HuH-7.5 (cell line): ENCODE results near the gene AFF1.
"Not testable (repeated sequence)": the region's sequence is repeated elsewhere in the genome, so short reads cannot be mapped to it uniquely, and the experiment has no call there.

Source experiments
- DNase-seq: peaks from one replicate; pipeline ENCODE4 v3.0.0; 2011; ENCODE audit warnings: low spot score

AFF1 gene

DNA sequence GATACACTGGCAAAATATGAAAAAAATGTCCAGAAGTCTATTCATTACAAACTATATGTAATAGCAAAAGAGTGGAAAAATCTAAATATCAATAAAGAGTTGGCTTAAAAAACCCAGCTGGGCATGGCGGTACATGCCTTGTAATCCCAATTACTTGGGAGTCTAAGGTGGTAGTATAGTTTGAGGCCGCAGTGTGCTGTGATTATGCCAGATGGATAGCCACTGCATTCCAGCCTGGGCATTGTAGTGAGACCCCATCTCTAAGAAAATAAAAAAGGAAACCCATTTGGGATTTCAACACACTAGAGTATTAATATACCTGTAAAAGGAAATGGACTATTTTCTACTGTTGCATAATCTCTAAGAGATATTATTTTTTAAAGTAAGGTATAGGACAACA lies 45.4 kb downstream of the AFF1 start:
- no peak for DNase-seq

DNA sequence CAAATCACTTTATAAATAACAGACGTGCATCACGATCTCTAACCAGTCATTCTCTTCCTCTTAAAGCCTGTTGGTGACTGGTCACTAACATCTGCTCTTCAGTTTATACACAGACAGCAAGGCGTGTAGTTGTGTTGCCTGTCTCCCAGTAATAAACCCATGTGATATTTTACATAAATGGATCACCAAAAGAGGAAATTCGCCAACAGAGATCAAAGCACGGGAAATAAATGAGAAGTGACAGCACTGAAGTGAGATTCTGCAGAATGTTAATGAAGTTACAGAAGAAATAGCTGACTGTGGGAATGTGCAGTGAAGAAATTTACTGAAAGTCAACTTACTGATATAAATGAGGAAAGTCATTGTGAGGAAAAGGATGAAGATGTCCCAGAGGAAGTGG lies 47.0 kb downstream of the AFF1 start:
- no peak for DNase-seq

DNA sequence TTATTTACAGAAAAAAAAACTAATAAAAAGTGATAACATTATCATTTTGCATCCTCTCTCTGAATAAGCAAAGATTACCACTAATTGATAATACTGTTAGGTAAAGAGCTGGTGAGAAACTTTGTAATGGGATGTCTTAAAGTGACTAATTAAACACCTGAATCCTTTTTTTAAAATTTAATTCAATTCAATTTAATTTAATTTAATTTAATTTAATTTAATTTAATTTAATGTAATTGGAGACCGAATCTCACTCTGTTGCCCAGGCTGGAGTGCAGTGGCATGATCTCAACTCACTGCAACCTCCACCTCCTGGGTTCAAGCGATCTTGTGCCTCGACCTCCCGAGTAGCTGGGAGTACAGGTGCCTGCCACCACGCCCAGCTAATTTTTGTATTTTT lies 51.0 kb downstream of the AFF1 start:
- not testable (repeated sequence) for DNase-seq

DNA sequence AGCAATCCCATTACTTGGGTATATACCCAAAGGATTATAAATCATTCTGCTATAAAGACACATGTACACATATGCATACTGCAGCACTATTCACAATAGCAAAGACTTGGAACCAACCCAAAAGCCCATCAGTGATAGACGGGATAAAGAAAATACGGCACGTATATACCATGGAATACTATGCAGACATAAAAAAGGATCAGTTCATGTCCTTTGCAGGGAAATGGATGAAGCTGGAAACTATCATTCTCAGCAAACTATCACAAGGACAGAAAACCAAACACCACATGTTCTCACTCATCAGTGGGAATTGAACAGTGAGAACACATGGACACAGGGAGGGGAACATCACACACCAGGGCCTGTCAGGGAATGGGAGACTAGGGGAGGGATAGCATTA lies 54.8 kb downstream of the AFF1 start:
- DNase-seq: not testable (repeated sequence)

GRCh38 chr4:86990510-86990909 lies 55.7 kb downstream of the AFF1 start:
- no peak for DNase-seq

DNA sequence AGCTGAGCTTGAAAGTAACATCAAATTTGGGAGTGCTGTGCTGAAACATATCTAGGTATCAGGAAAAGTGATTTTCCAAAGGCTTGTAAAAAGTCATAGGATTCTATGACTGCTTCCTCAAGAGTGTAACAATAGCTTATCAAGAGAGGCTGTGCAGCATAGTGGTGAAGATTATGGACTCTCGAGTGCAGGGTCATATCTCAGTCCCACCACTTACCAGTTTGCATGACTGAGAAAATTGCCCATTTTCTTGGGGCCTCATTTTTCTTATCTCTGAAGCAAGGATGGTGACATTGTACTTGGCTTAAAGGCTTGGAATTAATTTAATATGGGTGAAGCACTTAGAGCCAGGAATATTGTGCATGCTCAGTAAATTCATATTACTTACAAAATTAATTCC lies 57.2 kb downstream of the AFF1 start:
- no peak for DNase-seq

DNA sequence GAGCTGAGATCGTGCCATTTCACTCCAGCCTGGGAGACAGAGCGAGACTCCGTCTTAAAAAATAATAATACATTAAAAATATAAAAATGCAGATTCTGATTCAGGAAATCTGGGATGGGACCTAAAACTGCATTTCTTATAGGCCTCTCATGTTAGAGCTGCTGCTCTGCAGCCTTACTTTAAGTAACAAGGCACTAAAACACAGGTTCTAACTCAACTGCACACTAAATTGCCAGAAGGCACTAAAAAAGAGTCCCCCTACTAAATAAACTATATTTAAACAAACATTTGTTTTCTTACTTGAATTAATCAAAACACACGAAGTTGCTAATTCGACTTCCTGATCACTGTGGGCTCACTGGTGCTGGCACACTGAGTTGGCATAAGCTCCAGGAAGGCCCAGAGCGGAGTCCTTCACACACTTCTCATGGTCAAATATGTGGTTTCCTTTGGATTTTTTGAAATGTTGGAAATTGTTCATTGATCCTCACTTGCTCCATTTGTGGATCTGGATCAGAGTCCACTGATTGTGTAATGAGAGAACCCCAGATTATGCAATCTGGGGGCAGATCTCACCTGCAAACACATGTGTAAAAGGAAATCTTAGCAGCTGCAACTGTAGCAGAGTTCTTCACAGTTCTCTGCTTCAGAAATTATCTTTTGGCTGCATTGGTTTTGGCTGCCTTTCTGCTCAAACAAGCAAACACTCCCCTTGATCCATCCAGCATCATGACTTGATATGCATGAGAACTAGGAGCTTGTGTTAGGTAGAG lies 59.3 kb downstream of the AFF1 start:
- DNase-seq: no peak

DNA sequence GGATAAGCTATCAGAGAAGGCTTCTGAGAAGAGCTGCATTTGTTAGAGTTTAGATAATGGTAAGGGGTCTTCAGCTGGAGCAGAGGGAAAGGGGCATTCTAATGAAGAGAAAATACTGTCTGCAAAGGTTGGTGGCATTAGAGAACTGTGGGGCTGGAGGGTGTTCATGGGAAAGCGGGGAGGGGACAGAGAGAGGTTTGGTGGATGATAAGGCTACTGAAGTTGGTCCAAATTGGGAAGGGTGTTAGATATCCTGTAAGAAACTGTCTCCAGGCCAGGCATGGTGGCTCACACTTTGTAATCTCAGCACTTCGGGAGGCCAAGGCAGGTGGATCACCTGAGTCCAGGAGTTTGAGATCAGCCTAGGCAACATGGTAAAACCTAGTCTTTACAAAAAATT lies 59.9 kb downstream of the AFF1 start:
- DNase-seq: no peak

DNA sequence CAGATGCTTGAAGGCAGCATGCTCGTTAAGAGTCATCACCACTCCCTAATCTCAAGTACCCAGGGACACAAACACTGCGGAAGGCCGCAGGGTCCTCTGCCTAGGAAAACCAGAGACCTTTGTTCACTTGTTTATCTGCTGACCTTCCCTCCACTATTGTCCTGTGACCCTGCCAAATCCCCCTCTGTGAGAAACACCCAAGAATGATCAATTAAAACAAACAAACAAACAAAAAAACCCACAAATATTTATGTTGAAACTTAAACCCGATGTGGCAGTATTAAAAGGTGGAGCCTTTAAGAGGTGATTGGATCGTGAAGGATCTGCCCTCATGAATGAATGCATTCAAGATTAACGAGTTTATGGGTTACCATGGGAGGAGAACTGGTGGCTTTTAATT lies 61.7 kb downstream of the AFF1 start:
- DNase-seq: not testable (repeated sequence)

GRCh38 chr4:86999136-86999643 lies 64.4 kb downstream of the AFF1 start:
- DNase-seq: no peak

DNA sequence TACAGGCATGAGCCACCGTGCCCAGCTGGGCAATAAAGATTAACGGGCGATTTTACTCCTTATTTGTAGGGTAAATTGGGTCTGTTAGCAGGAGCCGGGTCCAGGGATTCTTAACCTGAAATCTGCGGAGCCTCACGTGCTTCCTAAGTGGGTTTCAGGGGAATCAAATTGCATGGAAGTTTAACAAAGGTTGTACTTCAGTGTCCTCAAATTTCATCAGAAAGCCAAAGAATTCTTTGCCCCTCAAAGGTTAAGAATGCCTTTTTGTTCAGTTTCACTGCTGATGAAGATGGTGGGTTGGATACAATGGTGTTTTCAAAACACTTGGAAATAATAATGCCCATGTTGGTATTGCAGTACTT lies 67.9 kb downstream of the AFF1 start:
- no peak for DNase-seq

GRCh38 chr4:87003266-87003665 lies 68.5 kb downstream of the AFF1 start:
- DNase-seq: no peak

DNA sequence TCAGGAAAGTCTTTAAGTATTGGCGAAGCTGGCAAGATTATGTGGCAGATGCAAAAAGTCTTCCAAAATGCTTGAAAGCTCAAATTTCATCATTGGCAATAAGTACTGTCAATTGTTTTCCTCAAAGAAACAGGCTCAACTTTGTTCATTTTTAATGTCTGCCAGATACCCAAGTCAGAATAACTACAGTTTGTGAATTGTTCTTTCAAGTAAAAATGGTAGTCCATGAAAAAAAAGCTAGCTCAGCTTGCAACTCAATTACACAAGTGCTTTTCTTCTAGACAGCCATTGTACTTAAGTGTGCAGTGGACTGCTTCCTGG lies 70.5 kb downstream of the AFF1 start:
- DNase-seq: no peak

GRCh38 chr4:87005690-87006425 lies 71.0 kb downstream of the AFF1 start:
- no peak for DNase-seq

DNA sequence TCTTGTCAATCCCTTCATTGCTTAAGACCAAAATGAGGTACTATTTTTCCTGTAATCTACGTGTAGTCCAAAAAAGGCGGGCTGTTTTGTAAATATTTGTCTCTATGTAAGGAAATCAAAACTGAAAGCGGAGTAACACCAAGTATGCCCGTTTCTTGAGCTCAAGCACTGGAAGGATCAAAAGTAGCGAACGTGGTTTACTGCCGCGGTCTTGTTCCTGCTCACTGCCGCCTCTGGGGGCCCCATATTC lies 71.5 kb downstream of the AFF1 start:
- no peak for DNase-seq

DNA sequence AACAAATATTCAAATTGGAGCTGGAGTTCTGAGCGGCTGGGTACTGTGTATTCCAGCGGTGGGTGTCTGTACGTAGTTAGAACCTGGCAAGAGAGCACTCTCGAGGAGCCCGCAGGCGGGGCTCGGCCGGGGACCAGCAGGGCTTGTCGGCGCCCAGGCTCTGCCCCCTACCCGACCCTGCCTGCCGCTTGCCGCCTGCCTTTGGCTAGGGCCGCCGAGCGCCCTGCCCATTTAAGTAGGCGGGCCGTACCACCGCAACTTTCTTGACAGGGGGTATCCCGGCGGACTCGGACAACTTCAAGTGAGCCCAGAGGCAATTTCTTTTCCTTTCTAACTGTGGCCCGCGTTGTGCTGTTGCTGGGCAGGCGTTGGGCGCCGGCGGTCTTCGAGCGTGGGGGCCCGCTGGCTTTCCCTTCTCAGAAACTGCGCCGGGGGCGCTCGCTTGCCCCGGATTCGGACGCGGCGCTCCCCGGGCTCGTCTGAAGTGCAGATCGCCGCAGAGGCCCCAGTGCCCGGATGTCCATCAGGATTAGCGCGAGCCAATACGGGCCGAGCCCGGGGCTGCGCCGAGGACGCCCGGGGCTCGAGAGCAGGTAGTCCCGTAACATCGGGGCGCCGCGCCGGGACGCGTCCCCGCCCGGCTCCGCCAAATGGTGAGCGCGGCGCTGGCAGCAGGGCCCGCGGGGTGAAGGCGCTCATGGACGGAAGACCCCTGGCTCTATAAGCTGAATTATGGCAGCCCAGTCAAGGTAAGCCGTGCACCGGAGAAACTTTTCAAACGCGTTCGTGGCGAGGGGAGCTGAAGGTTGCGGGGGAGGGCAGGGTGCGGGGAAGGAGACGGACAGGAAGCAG lies 72.1 kb downstream of the AFF1 start:
- peak; percentile 60 for DNase-seq

DNA sequence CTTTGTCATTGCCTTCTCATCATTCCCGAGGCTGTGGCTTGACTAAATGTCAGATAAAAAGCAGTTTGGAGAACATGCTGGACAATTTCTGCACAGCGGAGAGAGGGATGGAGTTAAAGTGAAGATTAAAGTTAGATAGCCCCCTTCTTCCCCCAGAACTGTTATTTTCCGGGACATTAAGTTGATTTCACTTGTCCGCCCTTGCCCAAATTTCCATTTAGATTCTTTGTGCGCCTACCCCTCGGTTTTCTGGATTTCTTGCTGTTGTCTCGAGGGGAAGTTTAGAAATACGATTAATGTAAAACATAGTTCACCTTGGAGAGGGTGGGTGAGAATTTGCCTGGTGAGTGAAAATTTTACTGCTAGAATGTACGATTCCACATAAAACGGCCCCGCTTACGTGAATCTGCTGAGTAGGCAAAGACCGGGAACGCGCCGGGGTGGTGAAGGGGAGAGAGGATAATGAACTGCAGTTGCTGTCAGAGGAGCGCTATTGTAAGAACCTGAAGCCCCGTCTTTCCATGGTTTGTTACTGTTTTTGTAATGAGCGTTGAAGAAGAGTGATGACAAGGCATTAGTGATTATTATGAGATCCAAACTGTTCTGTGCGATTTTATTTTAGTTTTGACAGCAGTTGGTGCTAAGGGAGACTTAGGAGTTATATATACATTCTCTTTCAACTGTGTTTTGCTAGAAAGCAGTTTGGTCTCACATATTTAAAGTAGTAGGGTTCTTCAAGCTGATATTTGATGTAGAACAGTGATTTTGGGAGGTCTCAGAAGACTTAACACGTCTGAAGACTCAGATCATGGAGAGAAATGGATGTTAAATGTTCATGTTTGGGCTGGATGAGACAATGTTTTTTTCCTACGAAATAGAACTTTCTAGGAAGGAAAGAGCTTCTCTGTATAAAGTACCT lies 73.0 kb downstream of the AFF1 start:
- DNase-seq: peak; percentile 20

DNA sequence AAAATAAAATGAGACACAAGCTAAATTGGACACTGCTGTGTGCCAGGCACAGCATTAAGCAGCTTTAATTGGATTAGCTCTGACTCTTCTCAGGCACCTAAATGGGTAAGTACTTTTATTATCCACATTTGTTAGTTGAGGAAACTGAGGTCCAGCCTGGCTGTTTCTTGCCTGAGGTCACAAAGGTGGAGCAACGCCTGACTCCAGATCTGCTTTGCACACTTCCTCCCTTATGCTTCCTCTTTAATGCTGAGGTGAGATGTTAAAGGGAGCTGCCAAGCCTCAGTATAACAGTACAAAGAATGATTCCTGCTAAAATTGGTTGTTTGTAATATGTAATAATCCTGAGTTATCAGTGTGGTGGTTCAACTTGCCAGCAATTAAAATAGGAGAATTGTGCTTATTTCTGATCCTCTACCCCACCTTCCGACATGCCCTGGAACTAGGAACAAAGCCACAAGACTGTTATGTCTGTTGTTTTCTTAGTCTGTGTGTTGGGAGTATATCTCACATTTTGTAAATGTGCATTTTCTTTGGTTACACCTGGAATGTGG lies 74.4 kb downstream of the AFF1 start:
- no peak for DNase-seq

GRCh38 chr4:87010192-87010591 lies 75.4 kb downstream of the AFF1 start:
- DNase-seq: no peak

DNA sequence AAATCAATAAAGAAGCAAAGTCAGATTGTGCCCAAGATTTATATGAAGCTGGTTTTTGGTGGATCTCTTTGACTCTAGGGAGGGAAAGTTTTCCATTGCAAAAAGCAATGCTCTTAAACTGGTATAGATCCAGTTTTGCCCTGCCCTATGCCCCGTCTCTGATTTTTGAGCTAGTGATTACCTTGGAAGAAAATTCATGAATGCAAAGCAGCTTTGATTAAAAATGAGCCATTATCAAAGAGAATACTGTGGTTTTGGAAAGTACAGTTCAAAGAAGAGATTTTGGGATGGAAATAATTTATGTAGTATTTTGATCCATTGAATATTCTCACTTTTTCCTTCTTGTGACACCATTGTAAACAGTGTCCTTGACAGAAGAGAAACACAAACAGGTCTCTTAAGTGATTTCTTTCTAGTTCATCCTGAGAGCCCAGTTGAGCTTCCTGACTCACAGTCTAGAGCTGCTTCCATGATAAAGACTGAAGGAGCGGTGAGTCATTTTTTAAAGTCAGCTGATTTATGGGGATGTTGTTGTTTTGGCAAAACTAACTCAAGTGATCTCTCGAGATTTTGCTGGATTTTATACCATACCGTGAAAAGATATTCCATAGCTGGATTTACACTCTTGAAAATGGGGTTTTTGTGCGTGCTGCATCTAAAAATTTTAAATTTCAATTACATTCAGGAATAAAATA lies 76.7 kb downstream of the AFF1 start:
- DNase-seq: no peak
